ENCODE measurements around the gene CDH13.

Gene CDH13

GRCh38 chr16:83588070-83588469 is 961.3 kb downstream of the CDH13 start:
- no peak for DNase-seq

GRCh38 chr16:83589576-83589975 is 962.8 kb downstream of the CDH13 start:
- no peak for DNase-seq

- DNase-seq = no peak
Measured at GRCh38 chr16:83592778-83593177, 966.0 kb downstream of the CDH13 start.

DNA sequence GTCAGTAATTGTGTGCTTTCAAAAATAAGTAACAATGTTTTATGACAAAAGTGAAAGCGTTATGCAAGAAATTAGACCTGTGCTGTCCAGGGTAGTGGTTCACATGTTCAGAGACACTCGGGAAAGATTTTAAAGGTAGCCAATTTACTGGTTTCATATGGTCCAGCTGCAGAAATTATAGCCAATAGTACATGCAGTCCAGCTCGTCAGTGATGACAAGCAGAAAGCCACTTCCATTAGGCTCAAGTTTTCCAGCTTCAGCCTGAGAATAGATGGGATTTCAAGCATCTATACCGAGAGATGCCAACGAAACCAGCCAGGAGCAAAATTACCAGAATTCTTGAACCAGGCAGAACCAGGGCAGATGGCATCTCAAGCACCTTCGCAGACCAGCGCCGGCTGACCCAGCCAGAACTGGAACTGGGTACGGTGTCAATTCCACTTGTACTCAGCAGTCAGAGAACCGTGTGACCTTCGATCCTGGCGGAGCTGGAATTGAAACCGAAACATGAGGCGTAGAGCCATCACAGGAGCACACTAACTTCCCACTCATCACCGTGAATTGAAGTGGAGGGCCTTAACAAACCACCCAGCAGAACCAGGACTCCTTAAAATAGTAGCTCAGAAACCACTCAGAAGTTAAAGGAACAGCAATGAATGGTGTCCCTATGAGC is 973.2 kb downstream of the CDH13 start:
- no peak for DNase-seq

GRCh38 chr16:83602761-83603722 is 976.3 kb downstream of the CDH13 start:
- DNase-seq = no peak

DNA sequence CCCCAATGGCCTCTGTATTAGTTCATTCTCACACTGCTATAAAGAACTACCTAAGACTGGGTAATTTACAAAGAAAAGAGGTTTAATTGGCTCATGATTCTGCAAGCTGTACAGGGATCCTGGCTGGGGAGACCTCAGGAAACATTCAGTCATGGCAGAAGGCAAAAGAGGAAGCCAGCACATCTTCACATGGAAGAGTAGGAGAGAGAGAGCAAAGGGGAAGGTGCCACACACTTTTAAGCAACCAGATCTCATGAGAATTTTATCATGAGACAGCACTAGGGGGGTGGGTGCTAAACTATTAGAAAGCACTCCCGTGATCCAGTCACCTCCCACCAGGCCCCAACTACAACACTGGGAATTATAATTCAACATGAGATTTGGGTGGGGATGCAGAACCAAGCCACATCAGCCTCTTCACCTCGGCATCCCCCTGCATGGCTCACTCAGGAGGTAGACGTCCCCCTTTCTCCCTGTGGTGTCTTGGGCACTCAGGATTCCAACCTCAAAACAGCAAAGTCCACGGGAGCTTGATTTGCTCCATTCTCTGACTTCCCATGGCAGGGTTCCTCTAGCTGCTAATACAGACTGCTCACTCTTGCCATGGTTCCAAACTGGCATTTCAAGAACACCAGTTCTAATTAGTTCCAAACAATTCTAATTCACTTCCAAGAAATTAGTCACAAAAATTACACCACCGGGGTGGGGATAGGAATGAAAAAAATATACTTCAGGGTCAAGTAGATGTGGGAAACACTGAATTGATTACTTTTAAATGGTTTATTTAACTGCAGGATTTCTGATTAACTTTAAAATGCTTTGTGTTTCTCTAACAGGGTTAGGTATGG is 977.2 kb downstream of the CDH13 start:
- peak; percentile 4 to 28 for DNase-seq

- no peak for DNase-seq
Measured at GRCh38 chr16:83606486-83607030, 979.8 kb downstream of the CDH13 start.

- DNase-seq = no peak
Measured at GRCh38 chr16:83609178-83609577, 982.4 kb downstream of the CDH13 start.

DNA sequence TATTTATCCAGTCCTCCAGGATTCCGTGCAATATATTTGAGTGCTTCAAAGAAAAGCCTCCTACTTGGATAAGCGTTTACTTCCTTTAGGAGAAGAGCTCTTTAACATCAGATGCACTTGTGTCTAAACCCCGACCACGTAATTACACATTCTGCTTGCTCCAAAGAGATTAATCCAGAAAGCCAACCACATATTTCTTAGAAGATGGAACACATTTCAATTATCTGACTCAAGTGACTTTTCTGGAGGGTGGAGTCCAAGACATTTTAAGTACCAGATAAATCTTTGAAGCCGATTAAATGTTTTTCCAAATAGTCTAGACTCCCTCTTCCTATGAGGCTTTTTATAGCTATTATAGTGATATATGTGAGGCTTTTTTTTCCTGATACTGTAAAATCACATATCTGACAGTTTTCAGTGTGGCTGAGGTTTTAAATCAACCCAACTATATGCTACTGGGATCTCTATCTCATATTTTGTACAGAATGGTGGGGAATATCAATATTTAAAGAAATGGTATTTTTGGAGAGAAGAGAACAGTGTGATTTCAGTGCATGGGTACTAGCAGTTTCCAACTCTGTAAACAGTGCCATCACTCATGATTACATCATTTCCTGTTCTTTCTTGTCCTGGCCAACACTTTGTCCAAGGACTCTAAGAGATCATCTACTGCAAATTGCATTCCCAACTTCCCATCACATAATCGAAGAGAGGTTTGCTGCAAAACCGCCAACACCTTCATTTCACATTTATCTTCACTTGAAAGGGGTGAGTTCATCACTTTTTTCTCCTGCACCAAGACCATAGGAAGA is 988.6 kb downstream of the CDH13 start:
- no peak for DNase-seq

DNA sequence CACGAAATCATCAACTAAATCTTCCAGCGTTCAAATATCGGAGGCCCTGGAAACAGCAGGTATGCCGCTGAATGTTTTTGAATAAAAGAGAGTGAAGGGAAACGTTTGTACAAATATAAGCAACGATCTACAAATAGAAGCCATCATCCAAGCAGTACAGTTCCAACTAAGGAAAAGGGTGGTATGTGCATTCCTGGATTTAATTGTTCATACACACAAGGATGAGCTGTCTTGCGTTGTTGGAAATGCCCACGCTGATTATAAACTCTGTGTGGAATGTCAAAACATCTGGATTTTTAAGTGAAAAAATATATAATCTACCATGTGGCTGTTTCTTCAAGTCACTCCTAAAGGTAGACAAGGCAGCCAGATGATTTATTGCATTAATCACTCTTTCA is 989.2 kb downstream of the CDH13 start:
- no peak for DNase-seq

DNA sequence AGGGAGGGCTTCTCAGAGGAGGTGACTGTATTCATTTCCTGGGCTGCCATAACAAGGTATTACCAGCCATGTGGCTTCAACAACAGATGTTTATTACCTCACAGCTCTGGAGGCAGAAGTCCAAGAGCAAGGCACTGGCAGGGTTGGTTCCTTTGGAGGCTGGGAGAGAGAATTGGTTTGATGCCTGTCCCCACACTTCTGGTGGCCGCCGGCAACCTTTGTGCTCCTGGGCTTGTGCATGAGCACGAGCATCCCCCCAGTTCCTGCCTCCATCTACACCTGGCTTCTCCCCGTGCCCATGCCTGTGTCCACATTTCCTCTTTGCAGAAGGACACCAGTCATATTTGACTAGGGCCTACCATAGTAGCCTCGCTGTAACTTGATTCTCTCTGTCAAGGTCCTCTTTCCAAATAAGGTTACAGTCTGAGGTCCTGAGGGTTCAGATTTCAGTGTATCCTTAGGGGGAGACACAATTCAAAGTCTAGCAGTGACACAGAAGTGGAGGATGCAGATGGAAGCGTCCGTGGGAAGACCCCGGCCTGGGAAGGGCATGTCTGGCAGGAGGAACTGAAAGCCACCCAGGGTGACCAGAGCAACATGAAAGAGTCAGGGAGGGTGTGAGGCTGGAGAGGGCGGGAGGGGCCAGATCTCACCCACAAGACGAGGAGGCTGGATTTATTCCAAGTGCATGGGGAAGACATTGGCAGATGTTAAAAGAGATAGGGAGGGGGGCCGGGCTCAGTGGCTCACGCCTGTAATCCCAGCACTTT is 992.8 kb downstream of the CDH13 start:
- no peak for DNase-seq

GRCh38 chr16:83622010-83622409 is 995.2 kb downstream of the CDH13 start:
- no peak for DNase-seq

DNA sequence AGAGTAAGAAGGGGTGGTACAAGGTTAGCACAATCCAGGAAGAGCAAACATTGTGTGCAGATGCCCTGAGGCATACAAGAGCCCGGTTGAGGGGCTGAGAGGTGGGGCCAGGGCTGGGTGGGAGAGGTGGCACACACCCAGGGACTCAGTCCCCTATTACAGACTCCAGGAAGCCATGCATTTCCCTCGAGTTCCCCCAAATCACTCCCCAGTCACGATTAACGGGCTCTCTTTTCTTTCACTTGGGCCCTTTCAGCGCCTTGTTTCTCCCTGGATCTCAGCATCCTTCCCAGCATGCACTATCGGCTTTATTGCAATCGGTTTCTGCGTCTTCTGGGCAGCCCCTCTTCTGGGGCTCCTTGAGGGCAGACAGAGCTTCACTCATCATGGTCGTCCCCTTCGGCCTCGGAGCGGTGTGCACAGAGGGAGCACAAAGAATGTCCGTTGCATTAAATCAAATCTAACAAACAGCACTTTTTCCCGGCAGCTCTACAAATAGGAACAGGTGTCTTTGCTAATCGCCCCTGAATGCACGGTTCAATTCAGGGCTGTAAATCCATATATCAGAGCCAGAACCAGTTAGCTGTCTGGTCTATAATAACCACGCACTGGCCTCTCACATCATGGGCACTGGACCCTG is 996.4 kb downstream of the CDH13 start:
- no peak for DNase-seq

- DNase-seq = no peak
Measured at GRCh38 chr16:83623892-83624291, 997.1 kb downstream of the CDH13 start.

DNA sequence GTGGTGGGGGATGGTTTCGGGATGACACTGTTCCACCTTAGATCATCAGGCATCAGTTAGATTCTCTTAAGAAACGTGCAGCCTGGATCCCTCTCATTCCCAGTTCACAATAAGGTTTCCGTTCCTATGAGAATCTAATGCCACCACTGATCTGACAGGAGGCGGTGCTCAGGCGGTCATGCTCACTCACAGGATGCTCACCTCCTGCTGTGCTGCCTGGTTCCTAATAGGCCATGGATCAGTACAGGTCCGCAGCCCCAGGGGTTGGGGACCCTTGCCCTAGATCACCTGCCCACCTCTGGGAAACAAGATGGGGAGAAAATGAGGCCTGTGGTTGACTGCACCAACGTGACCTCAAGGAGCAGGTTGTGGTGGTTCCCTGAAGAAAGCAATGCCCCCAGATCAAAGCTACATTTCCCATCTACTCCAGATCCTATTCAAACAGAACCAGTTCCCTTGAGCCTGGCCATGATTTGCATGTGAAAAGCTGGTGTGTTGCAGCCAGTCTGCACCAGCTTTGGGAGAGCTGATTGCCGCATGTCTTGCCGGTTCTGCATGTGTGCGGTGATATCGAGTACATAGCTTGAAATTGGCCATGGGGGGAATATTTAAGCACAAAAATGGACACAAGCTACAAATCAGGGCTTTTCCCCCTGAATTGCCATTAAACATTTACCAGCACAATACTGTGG is 997.8 kb downstream of the CDH13 start:
- no peak for DNase-seq

DNA sequence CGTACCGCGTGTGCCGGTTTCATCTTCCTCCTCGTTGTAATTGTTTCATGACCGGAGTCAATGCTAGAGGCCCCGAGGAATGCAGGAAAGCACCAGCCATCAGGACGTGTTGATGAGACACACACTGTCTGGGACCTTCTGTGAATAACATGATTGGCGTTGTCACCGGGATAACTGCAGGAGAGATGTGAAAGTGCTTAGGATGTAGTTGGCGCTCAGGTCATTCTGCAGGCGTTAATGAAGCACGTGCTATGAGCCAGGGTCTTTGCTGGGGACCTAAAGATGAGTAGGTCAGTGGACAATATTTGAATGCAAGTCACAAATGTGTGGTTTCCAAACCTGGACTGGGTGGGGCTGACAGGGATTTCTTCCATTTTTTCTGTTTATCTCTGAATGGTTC is 999.4 kb downstream of the CDH13 start:
- DNase-seq = no peak

- DNase-seq = no peak
Measured at GRCh38 chr16:83626676-83627075, 999.9 kb downstream of the CDH13 start.

- DNase-seq = no peak
Measured at GRCh38 chr16:83627996-83628395, 1001.2 kb downstream of the CDH13 start.

- DNase-seq = no peak
Measured at GRCh38 chr16:83629426-83629825, 1002.7 kb downstream of the CDH13 start.

DNA sequence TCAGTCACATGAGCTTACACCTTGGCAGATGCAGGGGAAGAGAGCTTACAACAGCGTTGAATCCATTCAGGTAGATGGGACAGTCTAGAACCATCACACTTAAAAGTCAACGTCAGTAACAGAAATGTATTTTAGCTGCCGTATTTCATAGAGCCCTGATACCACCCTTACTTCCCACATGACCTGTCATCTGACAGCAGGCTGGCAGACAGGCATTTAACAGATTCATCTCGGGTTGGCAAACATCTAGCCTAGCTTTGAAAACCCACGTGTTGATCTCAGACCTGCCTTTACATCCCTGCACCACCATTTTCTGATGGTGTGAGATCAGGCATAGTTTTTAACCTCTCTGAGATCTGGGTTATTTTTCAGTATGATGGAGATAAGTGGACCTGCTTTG is 1003.1 kb downstream of the CDH13 start:
- DNase-seq = no peak

Measured in inflammatory macrophage (primary cell).